GM13977 (cell line): Measurements from ENCODE around the gene RPA1.
"Not testable (repeated sequence)": the region's sequence is repeated elsewhere in the genome, so short reads cannot be mapped to it uniquely, and the experiment has no call there.

Experiments used
- DNase-seq: peaks from one replicate; pipeline ENCODE4 v3.0.0; 2012; ENCODE audit warnings: low spot score
- in situ Hi-C: fragments of 300-500 bp; cut with MboI; formaldehyde crosslinking; loops from one replicate; pipeline ENCODE4 v1.12.0; 2022; ENCODE audit warnings: low sequenced_read_pairs, low pct_unique_long_range_greater_than_20kb, mixed read lengths, inconsistent platforms; ENCODE audit not compliant: unreplicated experiment
- TF ChIP-seq, protein P1 (sequence below): IDR thresholded peaks from 2 replicates; pipeline ENCODE4 v1.5.1; 2012; ENCODE audit warnings: mild to moderate bottlenecking, control low read depth; ENCODE audit not compliant: insufficient read depth; ENCODE audit errors: extremely low read depth, missing control alignments

Gene RPA1

GRCh38 chr17:1800240-1800639 lies 29.6 kb upstream of the RPA1 start:
- DNase-seq = no peak
- TF ChIP-seq, protein P1, sequence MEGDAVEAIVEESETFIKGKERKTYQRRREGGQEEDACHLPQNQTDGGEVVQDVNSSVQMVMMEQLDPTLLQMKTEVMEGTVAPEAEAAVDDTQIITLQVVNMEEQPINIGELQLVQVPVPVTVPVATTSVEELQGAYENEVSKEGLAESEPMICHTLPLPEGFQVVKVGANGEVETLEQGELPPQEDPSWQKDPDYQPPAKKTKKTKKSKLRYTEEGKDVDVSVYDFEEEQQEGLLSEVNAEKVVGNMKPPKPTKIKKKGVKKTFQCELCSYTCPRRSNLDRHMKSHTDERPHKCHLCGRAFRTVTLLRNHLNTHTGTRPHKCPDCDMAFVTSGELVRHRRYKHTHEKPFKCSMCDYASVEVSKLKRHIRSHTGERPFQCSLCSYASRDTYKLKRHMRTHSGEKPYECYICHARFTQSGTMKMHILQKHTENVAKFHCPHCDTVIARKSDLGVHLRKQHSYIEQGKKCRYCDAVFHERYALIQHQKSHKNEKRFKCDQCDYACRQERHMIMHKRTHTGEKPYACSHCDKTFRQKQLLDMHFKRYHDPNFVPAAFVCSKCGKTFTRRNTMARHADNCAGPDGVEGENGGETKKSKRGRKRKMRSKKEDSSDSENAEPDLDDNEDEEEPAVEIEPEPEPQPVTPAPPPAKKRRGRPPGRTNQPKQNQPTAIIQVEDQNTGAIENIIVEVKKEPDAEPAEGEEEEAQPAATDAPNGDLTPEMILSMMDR = no peak
- in situ Hi-C loops = no loop called here

DNA sequence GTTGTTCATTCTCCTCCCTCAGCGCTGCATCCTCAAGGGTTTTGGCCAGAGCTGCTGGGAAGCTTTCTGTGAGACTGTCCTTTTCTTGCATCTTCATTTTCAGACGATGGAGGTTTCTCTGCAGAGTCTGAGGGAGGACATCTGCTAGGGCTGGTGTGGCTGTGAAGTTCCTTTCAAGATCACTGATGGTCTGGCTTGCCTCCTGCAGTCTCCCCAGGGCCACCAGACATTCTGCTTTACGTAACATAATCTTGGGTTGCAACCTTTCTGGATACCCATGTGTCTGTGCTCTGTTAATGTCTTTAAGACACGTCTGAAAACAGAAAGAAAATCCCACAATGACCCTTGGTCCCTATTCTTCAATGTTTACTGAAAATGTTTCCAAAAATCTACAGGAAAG lies 29.1 kb upstream of the RPA1 start:
- in situ Hi-C loops = no loop called here
- TF ChIP-seq, protein P1 = no peak
- DNase-seq = no peak

DNA sequence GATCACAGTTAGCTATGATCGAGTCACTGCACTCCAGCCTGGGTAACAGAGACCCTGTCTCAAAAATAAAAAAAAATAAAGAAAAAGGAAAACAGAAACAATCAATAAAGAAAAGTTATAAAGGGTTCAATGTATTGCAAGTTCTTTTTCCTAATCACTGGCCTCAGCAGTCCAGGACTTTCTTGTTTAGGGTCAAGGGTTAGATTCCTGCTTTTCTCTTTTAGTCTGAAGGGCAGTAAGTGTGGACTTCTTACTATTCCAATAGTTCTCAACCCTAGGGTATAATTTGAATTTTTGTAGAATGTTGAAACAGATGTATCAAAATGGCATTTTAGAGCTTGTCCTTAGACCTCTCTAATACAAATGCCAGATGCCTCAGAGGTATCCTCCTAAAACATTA lies 27.4 kb upstream of the RPA1 start:
- in situ Hi-C loops = no loop called here
- TF ChIP-seq, protein P1 = no peak
- no peak for DNase-seq

DNA sequence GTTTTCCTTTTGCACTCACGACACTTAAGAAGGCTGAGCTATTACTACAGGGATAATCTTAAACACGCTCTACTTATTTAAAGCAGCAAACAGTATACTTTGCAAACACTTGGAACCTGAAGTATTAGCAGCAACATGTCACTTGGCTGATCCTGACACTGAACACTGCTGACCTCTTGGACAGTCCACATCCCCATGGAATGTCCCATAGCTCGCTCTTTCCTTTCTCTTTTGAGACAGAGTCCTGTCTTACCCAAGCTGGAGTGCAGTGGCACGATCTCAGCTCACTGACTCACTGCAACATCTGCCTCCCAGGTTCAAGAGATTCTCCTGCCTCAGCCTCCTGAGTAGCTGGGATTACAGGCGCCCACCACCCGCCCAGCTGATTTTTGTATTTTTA lies 26.5 kb upstream of the RPA1 start:
- DNase-seq = no peak
- TF ChIP-seq, protein P1 = no peak
- in situ Hi-C loops = no loop called here

- TF ChIP-seq, protein P1 = no peak
- in situ Hi-C loops = no loop called here
- DNase-seq = no peak
Measured at GRCh38 chr17:1807890-1808289, 21.9 kb upstream of the RPA1 start.

DNA sequence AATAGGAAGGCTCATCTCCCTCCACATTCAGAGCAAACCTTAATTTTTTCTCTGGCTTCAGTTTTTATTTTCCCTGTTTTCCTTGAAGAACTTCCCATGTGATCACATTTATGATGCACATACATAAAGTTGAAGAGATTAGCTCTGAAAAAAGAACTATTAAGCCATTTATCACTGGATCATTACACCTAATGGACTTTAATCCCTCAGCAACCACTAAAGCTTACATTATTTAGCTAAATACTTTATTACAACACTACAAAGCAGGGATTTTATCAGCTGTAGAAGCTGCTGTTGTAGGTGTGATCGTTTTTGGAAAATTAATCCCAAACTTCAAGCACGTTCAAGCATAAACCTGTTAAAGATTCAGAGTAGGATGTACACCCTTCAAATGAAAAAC lies 21.2 kb upstream of the RPA1 start:
- TF ChIP-seq, protein P1 = no peak
- in situ Hi-C loops = no loop called here

GRCh38 chr17:1809815-1810214 lies 20.0 kb upstream of the RPA1 start:
- in situ Hi-C loops, DNase-seq: not testable (repeated sequence)

More for the DNA sequence above, 21.2 kb upstream of the RPA1 start:
- DNase-seq = no peak
